Ishikawa (cell line): ENCODE results near the gene ARID2.

Source experiments
- CEBPB ChIP-seq: IDR thresholded peaks from 2 replicates; pipeline ENCODE4 v1.6.1; 2012
- CREB1 ChIP-seq: IDR thresholded peaks from 2 replicates; pipeline ENCODE4 v1.6.1; 2012; ENCODE audit warnings: low read depth
- EGR1 ChIP-seq: IDR thresholded peaks from 2 replicates; pipeline ENCODE4 v1.6.1; 2012
- EP300 ChIP-seq: IDR thresholded peaks from 2 replicates; pipeline ENCODE4 v1.6.1; 2012; ENCODE audit warnings: borderline replicate concordance
- FOXM1 ChIP-seq: IDR thresholded peaks from 2 replicates; pipeline ENCODE4 v1.6.1; 2012; ENCODE audit warnings: low read depth, borderline replicate concordance
- NFIC ChIP-seq: IDR thresholded peaks from 2 replicates; pipeline ENCODE4 v1.6.1; 2012
- RAD21 ChIP-seq: IDR thresholded peaks from 2 replicates; pipeline ENCODE4 v1.6.1; 2012; ENCODE audit warnings: low read depth
- TAF1 ChIP-seq: IDR thresholded peaks from 2 replicates; pipeline ENCODE4 v1.6.1; 2012; ENCODE audit warnings: low read depth, mild to moderate bottlenecking
- TCF12 ChIP-seq: IDR thresholded peaks from 2 replicates; pipeline ENCODE4 v1.6.1; 2012; ENCODE audit warnings: low read depth
- TEAD4 ChIP-seq: IDR thresholded peaks from 2 replicates; pipeline ENCODE4 v1.6.1; 2012
- YY1 ChIP-seq: IDR thresholded peaks from 2 replicates; pipeline ENCODE4 v1.6.1; 2012; ENCODE audit warnings: low read depth
- ZBTB7A ChIP-seq: IDR thresholded peaks from 2 replicates; pipeline ENCODE4 v1.6.1; 2012; ENCODE audit warnings: low read depth
- TF ChIP-seq, protein P1 (sequence below): IDR thresholded peaks from 2 replicates; pipeline ENCODE4 v1.6.1; 2012
- TF ChIP-seq, protein P2 (sequence below): IDR thresholded peaks from 2 replicates; pipeline ENCODE4 v1.6.1; 2012; ENCODE audit warnings: low read depth, mild to moderate bottlenecking
- TF ChIP-seq, protein P3 (sequence below): IDR thresholded peaks from 2 replicates; pipeline ENCODE4 v1.6.1; 2012

Gene ARID2

DNA sequence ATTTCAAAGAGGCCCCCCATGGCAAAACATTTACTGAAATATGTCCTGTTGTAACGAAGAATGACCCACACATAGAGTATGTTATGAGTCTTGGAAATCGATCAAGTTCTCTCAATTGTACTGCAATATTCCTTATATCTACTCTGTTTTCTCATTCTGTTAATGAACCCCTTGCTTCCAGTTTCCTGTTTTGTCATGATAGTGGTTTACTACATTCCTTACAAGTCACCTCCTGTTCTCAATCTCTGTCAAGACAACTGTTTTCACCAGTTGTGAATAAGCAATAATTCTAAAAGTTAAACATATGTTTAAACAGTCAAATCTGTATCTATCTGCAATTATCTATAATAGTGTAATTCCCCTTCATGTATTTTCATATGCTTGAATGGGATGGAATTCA lies 16.4 kb upstream of the ARID2 start:
- TF ChIP-seq ZBTB7A (no peak), FOXM1 (no peak), YY1 (no peak), RAD21 (no peak)
- TF ChIP-seq, protein P1, sequence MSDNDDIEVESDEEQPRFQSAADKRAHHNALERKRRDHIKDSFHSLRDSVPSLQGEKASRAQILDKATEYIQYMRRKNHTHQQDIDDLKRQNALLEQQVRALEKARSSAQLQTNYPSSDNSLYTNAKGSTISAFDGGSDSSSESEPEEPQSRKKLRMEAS, result no peak
- TF ChIP-seq, protein P2, sequence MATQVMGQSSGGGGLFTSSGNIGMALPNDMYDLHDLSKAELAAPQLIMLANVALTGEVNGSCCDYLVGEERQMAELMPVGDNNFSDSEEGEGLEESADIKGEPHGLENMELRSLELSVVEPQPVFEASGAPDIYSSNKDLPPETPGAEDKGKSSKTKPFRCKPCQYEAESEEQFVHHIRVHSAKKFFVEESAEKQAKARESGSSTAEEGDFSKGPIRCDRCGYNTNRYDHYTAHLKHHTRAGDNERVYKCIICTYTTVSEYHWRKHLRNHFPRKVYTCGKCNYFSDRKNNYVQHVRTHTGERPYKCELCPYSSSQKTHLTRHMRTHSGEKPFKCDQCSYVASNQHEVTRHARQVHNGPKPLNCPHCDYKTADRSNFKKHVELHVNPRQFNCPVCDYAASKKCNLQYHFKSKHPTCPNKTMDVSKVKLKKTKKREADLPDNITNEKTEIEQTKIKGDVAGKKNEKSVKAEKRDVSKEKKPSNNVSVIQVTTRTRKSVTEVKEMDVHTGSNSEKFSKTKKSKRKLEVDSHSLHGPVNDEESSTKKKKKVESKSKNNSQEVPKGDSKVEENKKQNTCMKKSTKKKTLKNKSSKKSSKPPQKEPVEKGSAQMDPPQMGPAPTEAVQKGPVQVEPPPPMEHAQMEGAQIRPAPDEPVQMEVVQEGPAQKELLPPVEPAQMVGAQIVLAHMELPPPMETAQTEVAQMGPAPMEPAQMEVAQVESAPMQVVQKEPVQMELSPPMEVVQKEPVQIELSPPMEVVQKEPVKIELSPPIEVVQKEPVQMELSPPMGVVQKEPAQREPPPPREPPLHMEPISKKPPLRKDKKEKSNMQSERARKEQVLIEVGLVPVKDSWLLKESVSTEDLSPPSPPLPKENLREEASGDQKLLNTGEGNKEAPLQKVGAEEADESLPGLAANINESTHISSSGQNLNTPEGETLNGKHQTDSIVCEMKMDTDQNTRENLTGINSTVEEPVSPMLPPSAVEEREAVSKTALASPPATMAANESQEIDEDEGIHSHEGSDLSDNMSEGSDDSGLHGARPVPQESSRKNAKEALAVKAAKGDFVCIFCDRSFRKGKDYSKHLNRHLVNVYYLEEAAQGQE, result no peak

DNA sequence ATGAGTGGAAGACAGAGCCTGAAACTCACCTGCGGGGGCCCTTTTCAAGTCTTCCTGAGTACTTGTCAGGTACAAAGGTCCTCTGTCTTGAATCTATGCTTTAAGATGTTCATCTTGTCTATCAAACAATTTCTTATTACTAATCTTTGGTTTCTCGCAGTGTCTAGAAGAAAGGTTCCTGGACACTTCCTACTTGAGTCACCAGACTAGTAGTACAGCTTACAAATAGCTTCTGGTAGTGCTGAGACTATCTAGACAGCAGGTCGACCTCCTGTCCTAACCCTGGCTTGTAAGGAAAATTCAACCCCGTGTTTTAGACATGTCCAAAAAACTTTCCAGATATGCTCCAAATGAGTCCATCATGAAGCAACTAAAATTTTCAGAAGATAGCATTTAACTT lies 11.2 kb upstream of the ARID2 start:
- TF ChIP-seq EGR1 (no peak), FOXM1 (no peak), EP300 (no peak), TCF12 (no peak), CEBPB (no peak), TAF1 (no peak), YY1 (no peak), NFIC (no peak), RAD21 (no peak), TEAD4 (no peak), ZBTB7A (no peak), CREB1 (no peak)
- TF ChIP-seq, protein P3, sequence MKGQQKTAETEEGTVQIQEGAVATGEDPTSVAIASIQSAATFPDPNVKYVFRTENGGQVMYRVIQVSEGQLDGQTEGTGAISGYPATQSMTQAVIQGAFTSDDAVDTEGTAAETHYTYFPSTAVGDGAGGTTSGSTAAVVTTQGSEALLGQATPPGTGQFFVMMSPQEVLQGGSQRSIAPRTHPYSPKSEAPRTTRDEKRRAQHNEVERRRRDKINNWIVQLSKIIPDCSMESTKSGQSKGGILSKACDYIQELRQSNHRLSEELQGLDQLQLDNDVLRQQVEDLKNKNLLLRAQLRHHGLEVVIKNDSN, result no peak
- TF ChIP-seq, protein P1, result no peak
- TF ChIP-seq, protein P2, result no peak

DNA sequence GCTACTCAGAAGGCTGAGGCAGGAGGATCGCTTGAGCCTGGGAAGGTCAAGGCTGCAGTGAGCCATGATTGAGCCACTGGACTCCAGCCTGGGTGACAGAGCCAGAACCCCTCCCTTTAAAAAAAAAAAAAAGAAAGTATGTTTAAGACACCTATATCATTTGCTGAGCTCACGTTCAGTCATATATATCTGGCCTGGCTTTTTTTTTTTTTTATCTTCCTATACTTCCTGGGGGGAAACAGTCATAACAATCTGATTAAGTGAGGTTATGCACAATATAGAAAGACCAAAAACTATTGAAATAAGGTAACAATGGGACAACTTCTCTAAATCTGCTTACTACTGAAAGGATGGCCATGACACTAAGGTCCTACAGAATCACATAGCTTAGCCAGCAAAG lies 9.4 kb upstream of the ARID2 start:
- no peak for TF ChIP-seq EP300
- TF ChIP-seq TAF1, result no peak
- no peak for TF ChIP-seq TCF12
- TF ChIP-seq FOXM1, result no peak
- no peak for TF ChIP-seq RAD21
- TF ChIP-seq CREB1, result no peak
- no peak for TF ChIP-seq CEBPB
- no peak for TF ChIP-seq YY1
- TF ChIP-seq, protein P2, result no peak
- TF ChIP-seq NFIC, result no peak
- no peak for TF ChIP-seq TEAD4
- no peak for TF ChIP-seq EGR1
- TF ChIP-seq, protein P1, result no peak
- TF ChIP-seq, protein P3, result no peak
- no peak for TF ChIP-seq ZBTB7A

DNA sequence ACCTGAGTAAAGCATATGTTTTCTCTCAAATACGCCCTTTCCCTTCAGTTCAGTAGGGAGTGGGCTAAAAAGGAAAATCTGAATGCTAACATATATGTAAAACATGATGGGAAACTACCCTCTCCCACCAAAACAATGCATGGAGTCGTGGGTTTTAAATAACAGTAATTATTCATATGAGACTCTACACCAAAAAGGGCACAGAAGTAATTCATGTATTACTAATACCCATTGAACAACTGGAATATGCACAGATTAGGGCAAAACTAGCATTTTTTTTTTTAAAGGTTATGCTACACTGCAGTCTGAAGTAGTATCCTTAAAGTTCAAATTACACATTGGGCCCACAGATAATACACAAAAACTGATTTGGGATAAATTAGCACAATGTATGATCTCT lies 8.1 kb upstream of the ARID2 start:
- TF ChIP-seq ZBTB7A, result no peak
- TF ChIP-seq CEBPB, result no peak
- no peak for TF ChIP-seq EP300

DNA sequence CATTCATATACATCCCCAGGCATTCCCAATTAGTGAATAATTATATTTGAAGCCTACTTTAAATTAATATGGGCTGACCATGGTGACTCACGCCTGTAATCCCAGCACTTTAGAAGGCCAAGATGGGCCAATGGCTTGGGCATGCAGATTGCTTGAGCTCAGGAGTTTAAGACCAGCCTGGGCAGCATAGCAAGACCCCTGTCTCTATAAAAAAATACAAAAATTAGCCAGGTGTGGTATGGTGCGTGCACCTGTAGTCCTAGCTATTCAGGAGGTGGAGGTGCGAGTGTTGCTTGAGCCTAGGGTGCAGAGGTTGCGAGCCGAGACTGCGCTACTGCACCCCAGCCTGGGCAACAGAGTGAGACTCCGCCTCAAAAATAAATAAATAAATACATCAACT lies 7.6 kb upstream of the ARID2 start:
- TF ChIP-seq, protein P3, result no peak
- TF ChIP-seq RAD21, result no peak
